ENCODE data around the gene PLSCR5.

Gene PLSCR5

GRCh38 chr3:146569314-146569713 is 35.8 kb downstream of the PLSCR5 start:
- DNase-seq (ENCODE audit: low read depth): no peak
- no peak overlapping the region for H3K4me3 ChIP-seq (ENCODE audit: low read length)
- TF ChIP-seq CTCF (conservative IDR thresholded peaks at IDR 0.05; ENCODE audit: low read length): no peak

GRCh38 chr3:146566138-146566537 is 39.0 kb downstream of the PLSCR5 start:
- no peak for TF ChIP-seq CTCF (conservative IDR thresholded peaks at IDR 0.05; ENCODE audit: low read length)
- H3K4me3 ChIP-seq (ENCODE audit: low read length): no peak overlapping the region
- DNase-seq (ENCODE audit: low read depth): no peak

DNA sequence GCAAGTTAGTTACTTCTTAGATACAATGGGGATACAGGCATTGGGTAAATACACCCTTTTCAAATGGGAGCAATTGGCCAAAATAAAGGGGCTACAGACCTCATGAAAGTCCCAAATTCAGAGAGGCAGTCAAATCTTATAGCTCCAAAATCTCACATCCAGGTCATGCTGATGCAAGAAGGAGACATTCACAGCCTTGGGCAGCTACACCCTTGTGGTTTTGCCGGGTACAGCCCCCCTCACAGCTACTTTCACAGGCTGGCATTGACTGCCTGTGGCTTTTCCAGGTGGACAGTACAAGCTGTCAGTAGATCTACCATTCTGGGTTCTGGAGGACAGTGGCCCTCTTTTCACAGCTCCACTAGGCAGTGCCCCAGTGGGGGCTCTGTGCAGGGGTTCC is 43.3 kb downstream of the PLSCR5 start:
- TF ChIP-seq CTCF (conservative IDR thresholded peaks at IDR 0.05; ENCODE audit: low read length): no peak
- no peak overlapping the region for H3K4me3 ChIP-seq (ENCODE audit: low read length)
- DNase-seq (ENCODE audit: low read depth): no peak

- no peak overlapping the region for H3K4me3 ChIP-seq (ENCODE audit: low read length)
- no peak for TF ChIP-seq CTCF (conservative IDR thresholded peaks at IDR 0.05; ENCODE audit: low read length)
- no peak for DNase-seq (ENCODE audit: low read depth)
These were observed 43.7 kb downstream of the PLSCR5 start for GRCh38 chr3:146561463-146561862.

- TF ChIP-seq CTCF (conservative IDR thresholded peaks at IDR 0.05; ENCODE audit: low read length): no peak
- no peak for DNase-seq (ENCODE audit: low read depth)
These were observed 44.5 kb downstream of the PLSCR5 start for GRCh38 chr3:146560678-146561077.

DNA sequence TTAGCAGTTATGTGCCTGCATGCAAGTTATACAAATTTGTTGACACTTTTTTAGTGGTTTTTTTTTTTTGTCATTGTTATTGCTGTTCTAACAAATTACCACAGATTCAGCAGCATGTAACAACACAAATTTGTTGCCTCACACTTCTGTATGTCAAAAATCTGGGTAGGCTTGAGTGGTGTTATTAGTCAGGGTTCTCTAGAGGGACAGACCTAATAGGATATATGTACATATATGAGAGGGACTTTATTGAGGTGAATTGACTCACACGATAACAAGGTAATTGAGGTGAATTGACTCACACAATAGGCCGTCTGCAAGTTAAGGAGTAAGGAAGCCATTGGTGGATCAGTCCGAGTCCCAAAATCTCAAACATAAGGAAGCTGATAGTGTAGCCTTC is 45.8 kb downstream of the PLSCR5 start:
- no peak overlapping the region for H3K4me3 ChIP-seq (ENCODE audit: low read length)
- TF ChIP-seq CTCF (conservative IDR thresholded peaks at IDR 0.05; ENCODE audit: low read length): no peak
- DNase-seq (ENCODE audit: low read depth): no peak

More at GRCh38 chr3:146560678-146561077, 44.5 kb downstream of the PLSCR5 start:
- no peak overlapping the region for H3K4me3 ChIP-seq (ENCODE audit: low read length)

GRCh38 chr3:146558781-146559180 is 46.4 kb downstream of the PLSCR5 start:
- no peak overlapping the region for H3K4me3 ChIP-seq (ENCODE audit: low read length)
- no peak for TF ChIP-seq CTCF (conservative IDR thresholded peaks at IDR 0.05; ENCODE audit: low read length)
- no peak for DNase-seq (ENCODE audit: low read depth)
